GM12864 (cell line): ENCODE data around the gene MINDY4.

ENCODE experiments used
- DNase-seq: peaks from one replicate; pipeline ENCODE4 v3.0.0-alpha.2; 2011; ENCODE audit warnings: low read depth
- H3K4me3 ChIP-seq: 2 replicates; pipeline ENCODE4 v1.5.1; 2011; ENCODE audit warnings: mild to moderate bottlenecking, low read depth, low read length, control low read depth
- CTCF ChIP-seq: IDR thresholded peaks from 2 replicates; pipeline ENCODE4 v1.5.1; 2011; ENCODE audit warnings: low read depth, mild to moderate bottlenecking, moderate library complexity, low read length, control low read depth, inconsistent platforms; ENCODE audit errors: missing control alignments

Gene MINDY4

DNA sequence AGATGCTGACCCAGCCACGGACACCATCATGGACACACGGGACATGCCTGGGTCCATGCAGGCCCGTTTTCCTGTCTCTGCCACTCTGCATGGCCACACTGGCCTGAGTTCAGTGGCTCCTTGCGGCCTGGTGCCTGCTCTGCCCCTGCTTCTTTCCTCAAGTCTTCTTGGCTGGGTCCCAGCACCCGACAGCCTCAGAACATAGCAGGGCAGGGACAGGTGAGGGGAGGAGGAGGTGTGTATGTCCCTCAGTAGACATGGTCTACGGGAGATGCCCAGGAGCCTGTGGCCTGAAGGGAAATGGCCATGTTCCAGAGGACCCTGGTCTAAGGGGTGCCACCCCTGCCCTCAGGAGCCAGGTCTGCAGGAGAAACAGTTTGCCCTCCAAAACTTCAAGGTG, 138.2 kb downstream of the MINDY4 start:
- DNase-seq, result no peak
- no peak for TF ChIP-seq CTCF
- no peak overlapping the region for H3K4me3 ChIP-seq

GRCh38 chr7:30910411-30911073, 139.3 kb downstream of the MINDY4 start:
- H3K4me3 ChIP-seq, result no peak overlapping the region
- no peak for TF ChIP-seq CTCF

GRCh38 chr7:30911133-30911532, 139.9 kb downstream of the MINDY4 start:
- H3K4me3 ChIP-seq, result no peak overlapping the region
- DNase-seq, result no peak
- TF ChIP-seq CTCF, result no peak

More at GRCh38 chr7:30910411-30911073, 139.3 kb downstream of the MINDY4 start:
- no peak for DNase-seq

DNA sequence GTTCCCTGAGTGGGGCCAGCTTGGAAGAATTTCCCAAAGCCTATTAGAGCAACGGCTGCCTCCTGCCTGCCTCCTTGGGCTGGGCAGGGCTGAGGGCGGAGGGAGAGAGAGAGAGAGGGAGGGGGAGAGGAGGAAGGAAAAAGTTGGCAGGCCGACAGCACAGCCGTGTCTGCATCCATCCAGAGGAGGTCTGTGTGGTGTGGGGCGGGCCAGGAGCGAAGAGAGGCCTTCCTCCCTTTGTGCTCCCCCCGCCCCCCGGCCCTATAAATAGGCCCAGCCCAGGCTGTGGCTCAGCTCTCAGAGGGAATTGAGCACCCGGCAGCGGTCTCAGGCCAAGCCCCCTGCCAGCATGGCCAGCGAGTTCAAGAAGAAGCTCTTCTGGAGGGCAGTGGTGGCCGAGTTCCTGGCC, 140.3 kb downstream of the MINDY4 start, which contains the start of gene AQP1:
TSS of gene AQP1 (plus strand) at position 293 of the 409 bp plus-strand sequence. CDS start at position 350, 57 bp downstream.
- no peak within 1 kb of the TSS for H3K4me3 ChIP-seq
- no peak for TF ChIP-seq CTCF
- no peak for DNase-seq

DNA sequence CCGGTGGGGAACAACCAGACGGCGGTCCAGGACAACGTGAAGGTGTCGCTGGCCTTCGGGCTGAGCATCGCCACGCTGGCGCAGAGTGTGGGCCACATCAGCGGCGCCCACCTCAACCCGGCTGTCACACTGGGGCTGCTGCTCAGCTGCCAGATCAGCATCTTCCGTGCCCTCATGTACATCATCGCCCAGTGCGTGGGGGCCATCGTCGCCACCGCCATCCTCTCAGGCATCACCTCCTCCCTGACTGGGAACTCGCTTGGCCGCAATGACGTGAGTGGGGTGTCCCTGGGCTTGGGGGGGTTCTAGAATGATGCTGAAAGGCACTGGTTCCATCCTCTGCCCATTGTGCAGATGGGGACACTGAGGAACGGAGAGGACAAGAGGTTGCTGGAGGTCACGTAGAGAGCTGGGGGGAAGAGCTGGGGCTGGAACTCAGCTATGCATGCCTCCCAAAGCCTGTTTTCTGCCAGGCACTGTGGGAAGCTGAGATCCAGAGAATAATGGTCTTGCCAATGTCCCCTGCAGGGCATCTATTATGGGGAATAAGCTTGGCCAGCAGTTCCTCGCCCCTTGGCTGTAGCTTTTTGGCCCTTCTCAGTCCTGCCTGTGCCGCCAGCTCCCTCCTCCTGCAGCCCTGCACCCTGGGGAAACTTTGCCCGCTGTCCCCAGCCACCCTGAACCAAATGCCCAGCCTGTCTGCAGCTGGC, 141.0 kb downstream of the MINDY4 start:
- no peak for DNase-seq
- TF ChIP-seq CTCF, result no peak
- no peak overlapping the region for H3K4me3 ChIP-seq

DNA sequence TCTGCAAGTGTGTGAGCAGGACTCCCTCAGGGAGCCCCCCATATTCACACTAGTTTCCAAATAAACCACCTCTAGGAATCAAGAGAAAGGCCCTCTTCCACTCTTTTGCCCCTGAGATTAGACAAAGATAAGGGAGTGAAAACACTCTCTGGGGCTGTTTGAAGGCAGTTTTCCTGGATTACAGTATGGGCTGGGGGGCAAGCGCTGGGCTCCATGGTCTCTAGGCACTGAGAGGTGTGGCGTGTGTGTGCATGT, 141.4 kb downstream of the MINDY4 start:
- DNase-seq, result no peak
- H3K4me3 ChIP-seq, result no peak overlapping the region
- no peak for TF ChIP-seq CTCF
